Ecto neural progenitor cell (in vitro differentiated cells): ENCODE data around the gene PRKCH.

Source experiments
- DNase-seq: peaks from one replicate; pipeline ENCODE4 v3.0.0-alpha.2; 2018; ENCODE audit warnings: low spot score

The PRKCH gene

DNA sequence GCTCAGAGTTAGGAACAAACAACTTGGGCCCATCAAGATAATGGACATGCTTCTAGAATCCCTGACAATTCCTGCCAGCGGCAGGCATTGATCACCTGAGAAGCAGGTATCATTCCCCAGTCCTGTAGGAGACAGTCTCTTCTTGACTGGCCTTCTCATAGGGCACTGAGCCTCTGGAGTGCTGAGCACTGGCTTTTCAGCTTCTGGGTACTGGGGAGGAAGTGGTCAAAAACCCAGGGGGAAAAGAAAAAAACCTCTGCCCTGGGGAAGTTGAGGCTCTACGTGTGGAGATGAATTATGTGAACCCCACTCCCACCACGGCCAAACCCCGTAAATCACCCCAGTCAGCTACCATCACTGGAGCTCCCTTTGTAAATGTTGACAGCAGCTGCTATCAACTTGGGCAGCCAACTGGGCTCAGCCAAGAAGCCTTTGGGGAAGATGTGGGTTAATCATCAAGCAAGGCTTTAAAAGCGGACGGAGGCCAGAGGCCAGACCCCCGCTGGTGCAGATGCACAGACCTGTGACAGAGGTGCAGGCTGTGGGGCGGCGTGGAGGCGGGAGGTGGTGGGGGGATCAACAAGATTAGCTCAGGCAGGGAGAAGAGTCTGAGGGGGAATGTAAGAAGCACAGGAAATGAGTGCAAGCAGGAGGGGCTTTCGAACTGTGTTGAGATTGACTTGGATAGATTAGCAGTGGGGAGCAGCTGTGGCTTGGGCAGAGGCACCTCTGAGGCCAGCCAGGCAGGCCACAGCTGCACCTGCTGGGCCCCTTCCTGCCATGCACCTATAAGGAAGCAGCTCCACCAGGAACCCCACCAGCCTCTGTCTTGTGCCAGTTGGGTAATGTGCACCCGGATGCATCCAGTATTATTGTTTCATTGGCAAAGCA lies 268.6 kb downstream of the PRKCH start:
- DNase-seq, result peak; percentile 74

DNA sequence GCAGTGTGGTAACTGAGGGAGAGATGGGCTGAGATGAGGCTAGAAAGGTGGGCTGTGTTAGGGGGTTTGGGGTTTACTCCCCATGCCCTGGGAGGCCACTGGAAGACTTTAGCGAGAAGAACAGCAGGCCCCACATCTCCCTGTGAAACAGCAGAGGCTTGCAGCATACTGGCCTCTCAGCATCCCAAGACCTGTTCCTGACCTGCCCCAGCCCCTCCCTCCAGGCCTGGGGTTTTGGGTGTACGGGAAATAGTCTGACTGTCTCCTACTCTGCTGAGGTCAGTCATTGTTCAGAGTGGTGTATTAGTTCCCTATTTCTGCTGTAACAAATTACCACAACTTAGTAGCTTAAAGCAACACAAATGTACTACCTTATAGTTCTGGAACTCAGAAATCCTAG lies 270.5 kb downstream of the PRKCH start:
- DNase-seq, result no peak

DNA sequence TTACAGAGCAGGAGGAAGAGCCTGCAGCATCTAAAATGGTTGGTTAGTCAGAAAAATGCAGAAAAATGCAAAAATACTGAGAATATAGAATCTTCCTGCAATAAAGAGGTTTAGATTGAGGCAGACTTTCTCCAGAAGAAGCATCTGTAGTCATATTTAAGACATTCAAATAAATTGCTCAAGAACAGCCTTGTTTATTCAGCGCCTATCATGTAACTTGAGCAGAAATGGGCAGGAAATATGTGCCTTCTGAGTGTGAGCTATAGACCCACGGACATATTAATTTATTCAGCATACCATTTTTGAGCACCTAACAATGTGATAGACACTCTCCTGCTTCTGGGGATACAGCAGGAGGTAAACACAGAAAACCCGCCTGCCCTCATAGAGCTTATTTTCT lies 272.0 kb downstream of the PRKCH start:
- DNase-seq, result no peak

DNA sequence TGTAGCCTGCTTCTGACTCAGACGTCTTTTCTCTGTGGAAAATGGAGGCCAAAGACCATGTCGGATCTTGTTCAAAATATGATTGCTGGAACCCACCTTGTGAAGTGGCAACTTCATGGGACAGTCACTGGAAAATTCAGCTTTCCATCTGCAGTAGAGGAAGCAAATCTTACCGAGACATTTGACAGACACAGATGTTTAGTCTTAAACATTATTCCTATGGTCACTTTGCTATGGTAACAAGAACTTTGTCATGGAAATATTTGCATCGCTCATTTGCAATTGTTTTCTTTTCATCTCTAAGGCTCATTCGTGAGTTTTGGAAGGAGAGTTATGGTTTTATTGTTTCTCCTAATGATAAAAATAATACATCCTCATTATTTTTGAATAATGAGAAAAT lies 275.6 kb downstream of the PRKCH start:
- no peak for DNase-seq

DNA sequence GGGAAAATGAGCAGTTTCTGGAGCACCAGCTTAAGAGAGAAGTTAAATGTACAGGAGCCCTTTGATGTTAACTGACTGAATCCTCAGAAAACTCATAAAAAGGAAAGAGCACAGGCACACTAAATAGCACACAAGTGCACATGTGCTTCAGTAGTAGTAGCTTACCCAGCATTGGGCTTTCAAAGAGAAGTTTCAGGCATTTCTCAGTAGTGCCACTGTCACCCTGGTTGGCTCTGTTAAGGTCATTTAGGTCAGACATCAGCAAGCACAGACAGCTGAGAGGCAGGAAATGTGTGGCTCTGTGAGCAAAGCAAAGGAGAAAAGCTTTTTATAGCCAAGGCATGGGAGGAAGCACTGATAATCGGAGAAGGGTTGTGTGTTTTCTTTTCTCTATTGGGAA lies 277.6 kb downstream of the PRKCH start:
- no peak for DNase-seq

DNA sequence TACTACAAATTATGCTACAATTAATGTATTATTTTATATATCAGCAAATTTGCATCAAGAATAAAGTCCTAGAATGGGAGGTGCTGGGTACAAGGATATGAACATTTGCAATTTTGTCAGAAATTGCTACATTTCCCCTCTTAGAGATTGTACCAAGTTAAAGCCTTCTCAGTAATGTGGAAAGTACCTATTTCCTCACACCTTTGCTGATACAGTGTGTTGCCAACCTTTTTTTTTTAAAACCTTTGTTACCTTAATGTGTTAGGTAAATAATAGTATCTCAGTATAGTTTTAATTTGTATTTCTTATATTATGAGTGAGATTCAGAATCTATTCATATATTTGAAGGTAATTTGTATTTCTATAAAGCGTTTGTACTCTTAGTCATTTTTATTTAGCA lies 278.6 kb downstream of the PRKCH start:
- DNase-seq, result no peak
